HEK293 (cell line): Measurements from ENCODE around the gene OR1D2.
A peak's percentile ranks its signal among the peaks of the same experiment; 100 is the strongest.

Experiments used
- CTCF ChIA-PET: fragments of 350-600 bp; formaldehyde crosslinking; extraction: SDS; loops from one replicate; lab custom pipeline; 2021; ENCODE audit warnings: antibody characterized with exemption; lab: Yijun Ruan, JAX
- POLR2A ChIA-PET: fragments of 300-600 bp; formaldehyde crosslinking; extraction: SDS; loops from one replicate; lab custom pipeline; 2020; ENCODE audit warnings: antibody characterized with exemption, inconsistent platforms; lab: Yijun Ruan, JAX
- H3K27ac ChIP-seq: fragments of 200-500 bp; sonication (Bioruptor generic); 2 replicates; pipeline ENCODE4 v1.5.1; 2014; ENCODE audit warnings: low read depth, low read length, control low read depth, inconsistent platforms; ENCODE audit errors: extremely low read depth
- H3K36me3 ChIP-seq, 2 experiments: fragments of 200-500 bp in 1 of 2; sonication (Bioruptor generic) in 1 of 2; 1 replicate in 1 of 2; 2 replicates in 1 of 2; pipeline ENCODE4 v1.5.1; 2014 to 2017; ENCODE audit warnings: inconsistent platforms in 2 of 2, low read length in 2 of 2; ENCODE audit not compliant: control insufficient read depth in 2 of 2, insufficient read depth in 1 of 2
- H3K4me1 ChIP-seq: fragments of 200-500 bp; sonication (Bioruptor generic); 2 replicates; pipeline ENCODE4 v1.5.1; 2014; ENCODE audit warnings: mild to moderate bottlenecking, low read length, inconsistent platforms; ENCODE audit not compliant: control insufficient read depth, insufficient read depth
- H3K4me3 ChIP-seq: 2 replicates; pipeline ENCODE4 v1.5.1; 2011; ENCODE audit warnings: low read depth, mild to moderate bottlenecking, control low read depth, low read length, moderate library complexity
- H3K9me3 ChIP-seq: fragments of 200-500 bp; sonication (Bioruptor generic); 2 replicates; pipeline ENCODE4 v1.5.1; 2014; ENCODE audit warnings: low read depth, low read length, inconsistent platforms; ENCODE audit not compliant: control insufficient read depth, insufficient read depth
- HIC1 ChIP-seq: fragments of 450-650 bp; formaldehyde crosslinking; IDR thresholded peaks from 2 replicates; pipeline ENCODE4 v1.5.1; 2016; ENCODE audit warnings: missing biosample characterization, missing genetic modification characterization
- IKZF3 ChIP-seq: fragments of 450-650 bp; IDR thresholded peaks from 2 replicates; pipeline ENCODE4 v1.5.0; 2018; ENCODE audit warnings: missing biosample characterization, mild to moderate bottlenecking, missing genetic modification characterization, moderate library complexity
- OVOL3 ChIP-seq: fragments of 450-650 bp; formaldehyde crosslinking; IDR thresholded peaks from 2 replicates; pipeline ENCODE4 v1.5.1; 2016; ENCODE audit warnings: missing biosample characterization, missing genetic modification characterization
- REPIN1 ChIP-seq: fragments of 450-650 bp; formaldehyde crosslinking; IDR thresholded peaks from 2 replicates; pipeline ENCODE4 v1.5.1; 2017; ENCODE audit warnings: missing biosample characterization, missing genetic modification characterization, low read depth
- SP3 ChIP-seq: fragments of 450-650 bp; formaldehyde crosslinking; IDR thresholded peaks from 2 replicates; pipeline ENCODE4 v1.5.1; 2016; ENCODE audit warnings: missing biosample characterization, missing genetic modification characterization
- YY1 ChIP-seq: fragments of 450-650 bp; formaldehyde crosslinking; IDR thresholded peaks from 2 replicates; pipeline ENCODE4 v1.5.1; 2018; ENCODE audit warnings: missing biosample characterization, missing genetic modification characterization
- YY2 ChIP-seq: fragments of 450-650 bp; formaldehyde crosslinking; IDR thresholded peaks from 2 replicates; pipeline ENCODE4 v1.5.1; 2016; ENCODE audit warnings: missing biosample characterization, missing genetic modification characterization
- ZBTB48 ChIP-seq: fragments of 450-650 bp; formaldehyde crosslinking; IDR thresholded peaks from 2 replicates; pipeline ENCODE4 v1.5.1; 2016; ENCODE audit warnings: missing biosample characterization, missing genetic modification characterization
- ZNF121 ChIP-seq: fragments of 450-650 bp; formaldehyde crosslinking; IDR thresholded peaks from 2 replicates; pipeline ENCODE4 v1.5.1; 2016; ENCODE audit warnings: missing biosample characterization, missing genetic modification characterization
- ZNF184 ChIP-seq: fragments of 450-650 bp; IDR thresholded peaks from 2 replicates; pipeline ENCODE4 v1.5.1; 2018; ENCODE audit warnings: missing biosample characterization, mild to moderate bottlenecking, missing genetic modification characterization
- ZNF280D ChIP-seq: fragments of 450-650 bp; formaldehyde crosslinking; IDR thresholded peaks from 2 replicates; pipeline ENCODE4 v1.5.1; 2016; ENCODE audit warnings: missing biosample characterization, missing genetic modification characterization
- ZNF335 ChIP-seq: fragments of 450-650 bp; formaldehyde crosslinking; conservative IDR thresholded peaks from 2 replicates; pipeline ENCODE4 v1.5.1; 2016; ENCODE audit warnings: missing biosample characterization, missing genetic modification characterization
- ZNF518A ChIP-seq: fragments of 450-650 bp; formaldehyde crosslinking; conservative IDR thresholded peaks from 2 replicates; pipeline ENCODE4 v1.5.1; 2016; ENCODE audit warnings: low read depth, missing biosample characterization, missing genetic modification characterization
- ZNF521 ChIP-seq: fragments of 450-650 bp; formaldehyde crosslinking; IDR thresholded peaks from 2 replicates; pipeline ENCODE4 v1.5.1; 2017; ENCODE audit warnings: missing biosample characterization, mild to moderate bottlenecking, missing genetic modification characterization
- ZNF600 ChIP-seq: fragments of 450-650 bp; formaldehyde crosslinking; IDR thresholded peaks from 2 replicates; pipeline ENCODE4 v1.5.1; 2016; ENCODE audit warnings: missing biosample characterization, missing genetic modification characterization
- ZNF610 ChIP-seq: fragments of 450-650 bp; formaldehyde crosslinking; IDR thresholded peaks from 2 replicates; pipeline ENCODE4 v1.5.1; 2016; ENCODE audit warnings: missing biosample characterization, missing genetic modification characterization, borderline replicate concordance
- ZNF660 ChIP-seq: fragments of 450-650 bp; IDR thresholded peaks from 2 replicates; pipeline ENCODE4 v1.5.1; 2018; ENCODE audit warnings: missing biosample characterization, mild to moderate bottlenecking, missing genetic modification characterization

The OR1D2 gene

GRCh38 chr17:3049705-3050295, 54.4 kb downstream of the OR1D2 start:
- POLR2A ChIA-PET: interaction anchor here (1.0 kb wide), 1 partner anchor 10 kb away, joined by 7 read pairs; no protein-coding TSS in a partner anchor

GRCh38 chr17:3048727-3049471, 55.3 kb downstream of the OR1D2 start:
- ChIA-PET CTCF (interaction anchor here (0.5 to 2.6 kb wide), 27 partner anchors 9 to 977 kb away, joined by 3 to 30 read pairs (median 3); no protein-coding TSS in a partner anchor), POLR2A (interaction anchor here (0.5 to 1.2 kb wide), 4 partner anchors 9 to 1001 kb away, joined by 3 to 7 read pairs (median 4); partner anchors contain the start of genes CTNS and SHPK)
- Histone ChIP-seq H3K9me3 (no peaks in the 10 kb centered on the region), H3K4me1 (peaks cover 2% of the 10 kb centered on the region; the same call in 1 of the 2 replicates), H3K4me3 (peak overlapping the region; percentile 62), H3K27ac (peak overlapping the region; percentile 27; the same call in 1 of the 2 replicates), H3K36me3 (no peaks in the 10 kb centered on the region)
- TF ChIP-seq ZNF660 (tag by site-specific recombination) (peak; percentile 82), ZNF518A (tag by site-specific recombination) (peak; percentile 77), YY2 (peak; percentile 61; the same call in 1 of the 2 replicates), ZNF600 (tag by site-specific recombination) (0 out of 2 replicates have a peak, but pooled peaks have one; percentile 16), ZBTB48 (tag by site-specific recombination) (peak; percentile 66), ZNF335 (tag by site-specific recombination) (0 out of 2 replicates have a peak, but pooled peaks have one; percentile 65), ZNF121 (tag by site-specific recombination) (no peak), SP3 (peak; percentile 71), ZNF521 (tag by site-specific recombination) (no peak), IKZF3 (peak; percentile 91), YY1 (tag by site-specific recombination) (peak; percentile 45; the same call in 1 of the 2 replicates), ZNF184 (tag by site-specific recombination) (no peak)

More at GRCh38 chr17:3049705-3050295, 54.4 kb downstream of the OR1D2 start:
- CTCF ChIA-PET: interaction anchor here (0.6 to 2.6 kb wide), 9 partner anchors 14 to 688 kb away, joined by 3 to 30 read pairs (median 4); no protein-coding TSS in a partner anchor
- Histone ChIP-seq H3K4me3 (no peak overlapping the region), H3K9me3 (no peaks in the 10 kb centered on the region), H3K4me1 (peaks cover 2% of the 10 kb centered on the region; the same call in 1 of the 2 replicates), H3K27ac (no peak overlapping the region)
- TF ChIP-seq HIC1 (tag by site-specific recombination): peak; percentile 58
- TF ChIP-seq ZNF610 (tag by site-specific recombination): no peak
- TF ChIP-seq REPIN1 (tag by site-specific recombination): no peak
- no peak for TF ChIP-seq OVOL3 (tag by site-specific recombination)
- no peak for TF ChIP-seq ZNF280D
- TF ChIP-seq ZNF335 (tag by site-specific recombination): peak; percentile 11; the same call in 1 of the 2 replicates
- TF ChIP-seq, all 188 proteins: peak for 2
- H3K36me3 ChIP-seq: no peaks in the 10 kb centered on the region
